Mammary epithelial cell (primary cell): ENCODE measurements around the gene SCG2.

Source experiments
- CTCF ChIP-seq, 2 donors: IDR thresholded peaks in 1 of 2; conservative IDR thresholded peaks in 1 of 2; 2 replicates each; pipeline ENCODE4 v1.5.1; 2011 to 2012; ENCODE audit warnings: inconsistent platforms in 2 of 2, low read length in 2 of 2, mild to moderate bottlenecking in 2 of 2, control low read depth in 1 of 2, low read depth in 1 of 2; ENCODE audit not compliant: insufficient read depth in 1 of 2; ENCODE audit errors: extremely low read depth in 1 of 2
- EZH2 ChIP-seq: IDR thresholded peaks from 2 replicates; pipeline ENCODE4 v1.6.1; 2012; ENCODE audit warnings: low read length, inconsistent platforms, borderline replicate concordance

GRCh38 chr2:223591596-223591995, 10.6 kb downstream of the SCG2 start:
- no peak for TF ChIP-seq CTCF (conservative IDR thresholded peaks at IDR 0.05 in 1 of 2, IDR thresholded peaks at IDR 0.05 in 1 of 2; ENCODE audit: extremely low read depth in 1 of 2, insufficient read depth in 1 of 2, low read depth in 1 of 2, low read length in 2 of 2)
- TF ChIP-seq EZH2 = no peak
